HG03460 (cell line): ENCODE measurements around the gene SLC35A2.
"Not testable (repeated sequence)": the region's sequence is repeated elsewhere in the genome, so short reads cannot be mapped to it uniquely, and the experiment has no call there.

Experiments
- ATAC-seq: cut with Tn5 transposase; IDR thresholded peaks from one replicate; pipeline ENCODE4 v1.9.1; 2021; ENCODE audit not compliant: unreplicated experiment

SLC35A2 gene

GRCh38 chrX:48903290-48903689, 8.2 kb downstream of the SLC35A2 start:
- no peak for ATAC-seq

GRCh38 chrX:48902776-48903175, 8.7 kb downstream of the SLC35A2 start:
- ATAC-seq: no peak

GRCh38 chrX:48902135-48902534, 9.3 kb downstream of the SLC35A2 start:
- ATAC-seq: no peak

GRCh38 chrX:48901069-48901468, 10.4 kb downstream of the SLC35A2 start:
- ATAC-seq: no peak

GRCh38 chrX:48899078-48899410, 12.4 kb downstream of the SLC35A2 start:
- ATAC-seq: no peak

GRCh38 chrX:48897625-48898306, 13.7 kb downstream of the SLC35A2 start, which contains the start of the genes PQBP1 and TIMM17B:
Gene PQBP1, plus strand, starts transcription at chrX:48897930. Its CDS starts 580 bp downstream, at chrX:48898510.
Gene TIMM17B, minus strand, starts transcription at chrX:48897768. Its CDS starts 19 bp downstream, at chrX:48897749.
- ATAC-seq: peak; percentile 93

- peak; percentile 7 for ATAC-seq
Observed at GRCh38 chrX:48897157-48897624, 14.3 kb downstream of the SLC35A2 start.

GRCh38 chrX:48896611-48897011, 14.8 kb downstream of the SLC35A2 start:
- ATAC-seq: no peak

GRCh38 chrX:48894891-48895290, 16.6 kb downstream of the SLC35A2 start:
- no peak for ATAC-seq

- ATAC-seq: no peak
Observed at GRCh38 chrX:48893556-48894348, 17.7 kb downstream of the SLC35A2 start.

- ATAC-seq: no peak
Observed at GRCh38 chrX:48892896-48893295, 18.6 kb downstream of the SLC35A2 start.

GRCh38 chrX:48891402-48892288, 19.8 kb downstream of the SLC35A2 start:
- peak; percentile 76 for ATAC-seq

- ATAC-seq: peak; percentile 38
Observed at GRCh38 chrX:48890934-48891401, 20.5 kb downstream of the SLC35A2 start.

- no peak for ATAC-seq
Observed at GRCh38 chrX:48890296-48890925, 21.0 kb downstream of the SLC35A2 start.

GRCh38 chrX:48886586-48886985, 24.9 kb downstream of the SLC35A2 start:
- not testable (repeated sequence) for ATAC-seq

- ATAC-seq: no peak
Observed at GRCh38 chrX:48883729-48884128, 27.7 kb downstream of the SLC35A2 start.

GRCh38 chrX:48876944-48877343, 34.5 kb downstream of the SLC35A2 start:
- not testable (repeated sequence) for ATAC-seq

- not testable (repeated sequence) for ATAC-seq
Observed at GRCh38 chrX:48872017-48872416, 39.4 kb downstream of the SLC35A2 start.

GRCh38 chrX:48864210-48864609, 47.2 kb downstream of the SLC35A2 start:
- ATAC-seq: no peak

GRCh38 chrX:48854898-48855297, 56.5 kb downstream of the SLC35A2 start:
- ATAC-seq: no peak
